OCI-LY3 (cell line): ENCODE measurements around the gene BCKDHA.

Source experiments
- H2AFZ ChIP-seq: fragments of 200-600, 300-600 bp; shearing (Covaris generic); 2 replicates; pipeline ENCODE4 v1.6.0; 2014; ENCODE audit warnings: antibody characterized with exemption, low read depth, low read length
- H3K27ac ChIP-seq: fragments of 200-600, 300-600 bp; sonication (generic); 2 replicates; pipeline ENCODE4 v1.5.1; 2014; ENCODE audit warnings: mild to moderate bottlenecking, low read length, moderate library complexity, mixed read lengths
- H3K27me3 ChIP-seq: fragments of 200-600, 300-600 bp; sonication (generic); 2 replicates; pipeline ENCODE4 v1.6.1; 2014; ENCODE audit warnings: low read depth, low read length, mixed read lengths
- H3K36me3 ChIP-seq: fragments of 200-600, 300-600 bp; sonication (generic); replicated peaks from 2 replicates; pipeline ENCODE3; 2014; ENCODE audit warnings: low read depth, low read length, mixed read lengths
- H3K4me1 ChIP-seq: fragments of 300-600, 200-600 bp; sonication (generic); 2 replicates; pipeline ENCODE4 v1.6.1; 2014; ENCODE audit warnings: low read length, mixed read lengths
- H3K4me2 ChIP-seq: fragments of 200-600, 300-600 bp; sonication (generic); 2 replicates; pipeline ENCODE4 v1.6.1; 2014; ENCODE audit warnings: low read length, mixed read lengths
- H3K4me3 ChIP-seq: fragments of 300-600, 200-600 bp; sonication (generic); 2 replicates; pipeline ENCODE4 v1.5.1; 2014; ENCODE audit warnings: antibody characterized with exemption, mild to moderate bottlenecking, low read length, moderate library complexity
- H3K79me2 ChIP-seq: fragments of 300-600, 200-600 bp; shearing (Covaris generic); 2 replicates; pipeline ENCODE4 v1.6.1; 2014; ENCODE audit warnings: mild to moderate bottlenecking, low read length, mixed read lengths
- H3K9ac ChIP-seq: fragments of 300-600, 200-600 bp; shearing (Covaris generic); 2 replicates; pipeline ENCODE4 v1.6.0; 2014; ENCODE audit warnings: mild to moderate bottlenecking, low read length, moderate library complexity
- H3K9me3 ChIP-seq: fragments of 200-600, 300-600 bp; shearing (Covaris generic); 2 replicates; pipeline ENCODE4 v1.6.1; 2014; ENCODE audit warnings: low read length, mixed read lengths; ENCODE audit not compliant: insufficient read depth
- H4K20me1 ChIP-seq: fragments of 200-600, 300-600 bp; sonication (generic); 2 replicates; pipeline ENCODE4 v1.6.1; 2016; ENCODE audit warnings: low read length, mixed read lengths; ENCODE audit not compliant: insufficient read depth
- EZH2phosphoT487 ChIP-seq: fragments of 200-600 bp; shearing (Covaris generic); IDR thresholded peaks from 2 replicates; pipeline ENCODE4 v1.6.1; 2018; ENCODE audit warnings: antibody characterized with exemption, mixed run types, low read depth
- TF ChIP-seq, protein P1 (sequence below): fragments of 200-600, 300-600 bp; sonication (generic); IDR thresholded peaks from 2 replicates; pipeline ENCODE4 v1.5.1; 2014; ENCODE audit warnings: antibody characterized with exemption, low read length, low read depth

BCKDHA gene

DNA sequence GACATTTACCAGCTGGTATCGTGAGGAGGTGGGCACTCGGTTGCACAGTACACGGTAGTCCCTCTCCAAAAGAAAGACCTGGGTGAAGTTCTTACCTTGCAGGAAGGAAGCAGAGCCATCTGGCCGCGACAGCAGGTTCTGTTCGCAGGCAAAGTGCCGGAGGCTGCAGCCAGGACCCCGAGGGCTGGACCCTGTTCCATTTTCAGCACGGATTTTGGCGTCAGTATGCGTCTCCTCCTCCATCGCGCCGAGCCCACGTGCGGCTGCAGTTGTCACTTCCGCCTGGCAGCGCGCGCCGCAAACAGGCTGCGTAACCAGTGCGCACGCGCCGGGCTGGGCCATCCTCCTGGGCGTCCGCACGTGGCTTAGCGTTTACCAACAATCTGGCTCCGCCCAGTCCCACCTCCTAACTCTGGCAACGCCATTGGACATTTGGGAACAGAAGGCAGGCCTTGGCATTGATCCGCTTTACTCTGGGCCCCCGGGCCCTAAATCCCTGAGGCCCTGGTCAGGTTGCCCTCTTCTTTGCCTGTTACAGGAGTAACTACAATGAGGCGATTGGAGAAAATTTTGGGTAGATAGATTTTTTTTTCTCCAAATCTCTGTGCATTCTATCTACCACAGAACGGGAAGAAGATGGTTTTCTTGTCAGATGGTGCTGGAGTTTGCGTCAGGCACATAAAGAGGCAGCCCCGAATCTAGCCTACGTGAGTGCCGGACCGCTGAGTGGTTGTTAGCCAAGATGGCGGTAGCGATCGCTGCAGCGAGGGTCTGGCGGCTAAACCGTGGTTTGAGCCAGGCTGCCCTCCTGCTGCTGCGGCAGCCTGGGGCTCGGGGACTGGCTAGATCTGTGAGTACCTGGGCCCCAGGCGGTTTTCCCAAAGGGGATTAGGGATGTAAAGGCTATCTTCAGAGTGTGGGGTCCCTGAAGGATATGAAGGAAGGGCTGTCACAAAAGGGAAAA, at the start of gene BCKDHA, which contains the start of gene EXOSC5:
BCKDHA (plus strand) TSS at position 733 of the 964 bp plus-strand sequence; CDS start at position 743, 10 bp downstream.
EXOSC5 (minus strand) TSS at position 274 of the 964 bp plus-strand sequence; CDS start at position 243, 31 bp downstream.
- Histone ChIP-seq H3K27ac (peak within 1 kb of the TSS; percentile 80), H3K79me2 (peaks cover 58% of the 10 kb centered on the region), H2AFZ (peak within 1 kb of the TSS; percentile 82)

DNA sequence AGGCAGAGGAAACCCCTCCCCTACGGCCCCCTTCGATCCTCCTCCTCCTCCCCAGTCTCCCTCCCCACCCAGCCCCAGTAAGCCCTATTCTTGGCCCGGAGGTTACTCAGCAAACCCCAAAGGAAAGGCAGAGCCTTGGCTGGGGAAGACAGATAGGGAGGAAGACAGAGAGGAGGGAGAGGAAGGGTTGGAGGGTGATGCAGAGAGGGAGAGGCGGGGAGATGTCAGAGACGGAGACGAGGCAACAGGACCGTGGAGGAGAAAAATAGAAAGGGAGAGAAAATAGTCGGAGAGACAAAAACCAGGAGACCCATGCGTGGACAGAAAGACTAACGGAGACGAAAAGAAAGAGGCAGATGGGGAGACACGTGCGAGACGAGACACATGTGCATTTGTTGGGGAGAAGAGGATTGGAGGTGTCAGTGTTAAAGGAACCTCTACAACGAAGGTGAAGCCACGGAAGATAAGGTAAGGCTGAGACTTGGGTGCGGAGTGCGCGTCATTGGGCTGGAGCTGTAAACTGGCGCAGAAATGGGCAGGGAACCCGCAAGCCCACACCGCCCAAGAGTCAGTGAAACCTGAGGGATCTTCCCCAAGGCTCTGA, 46.8 kb upstream of the BCKDHA start:
- no peak overlapping the region for H2AFZ ChIP-seq
- H3K4me2 ChIP-seq = peak overlapping the region; percentile 69
- H3K4me1 ChIP-seq = peaks cover 18% of the 10 kb centered on the region
- H3K27me3 ChIP-seq = no peaks in the 10 kb centered on the region
- peaks cover 33% of the 10 kb centered on the region for H3K36me3 ChIP-seq
- peak overlapping the region; percentile 72 for H3K27ac ChIP-seq
- TF ChIP-seq, protein P1, sequence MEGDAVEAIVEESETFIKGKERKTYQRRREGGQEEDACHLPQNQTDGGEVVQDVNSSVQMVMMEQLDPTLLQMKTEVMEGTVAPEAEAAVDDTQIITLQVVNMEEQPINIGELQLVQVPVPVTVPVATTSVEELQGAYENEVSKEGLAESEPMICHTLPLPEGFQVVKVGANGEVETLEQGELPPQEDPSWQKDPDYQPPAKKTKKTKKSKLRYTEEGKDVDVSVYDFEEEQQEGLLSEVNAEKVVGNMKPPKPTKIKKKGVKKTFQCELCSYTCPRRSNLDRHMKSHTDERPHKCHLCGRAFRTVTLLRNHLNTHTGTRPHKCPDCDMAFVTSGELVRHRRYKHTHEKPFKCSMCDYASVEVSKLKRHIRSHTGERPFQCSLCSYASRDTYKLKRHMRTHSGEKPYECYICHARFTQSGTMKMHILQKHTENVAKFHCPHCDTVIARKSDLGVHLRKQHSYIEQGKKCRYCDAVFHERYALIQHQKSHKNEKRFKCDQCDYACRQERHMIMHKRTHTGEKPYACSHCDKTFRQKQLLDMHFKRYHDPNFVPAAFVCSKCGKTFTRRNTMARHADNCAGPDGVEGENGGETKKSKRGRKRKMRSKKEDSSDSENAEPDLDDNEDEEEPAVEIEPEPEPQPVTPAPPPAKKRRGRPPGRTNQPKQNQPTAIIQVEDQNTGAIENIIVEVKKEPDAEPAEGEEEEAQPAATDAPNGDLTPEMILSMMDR = no peak
- no peak for TF ChIP-seq EZH2phosphoT487
- peaks cover 72% of the 10 kb centered on the region for H3K79me2 ChIP-seq
- H3K9me3 ChIP-seq = no peaks in the 10 kb centered on the region
- peaks cover 36% of the 10 kb centered on the region for H4K20me1 ChIP-seq
- peak overlapping the region; percentile 98 for H3K9ac ChIP-seq
- H3K4me3 ChIP-seq = peak overlapping the region; percentile 92

More for the DNA sequence above, at the start of gene BCKDHA, which contains the start of gene EXOSC5:
- Histone ChIP-seq H4K20me1 (no peaks in the 10 kb centered on the region), H3K9me3 (no peaks in the 10 kb centered on the region), H3K4me2 (peak within 1 kb of the TSS; percentile 96), H3K4me1 (peaks cover 26% of the 10 kb centered on the region), H3K9ac (peak within 1 kb of the TSS; percentile 80), H3K27me3 (no peaks in the 10 kb centered on the region), H3K36me3 (peaks cover 8% of the 10 kb centered on the region), H3K4me3 (peak within 1 kb of the TSS; percentile 84)
- TF ChIP-seq, protein P1 = no peak

DNA sequence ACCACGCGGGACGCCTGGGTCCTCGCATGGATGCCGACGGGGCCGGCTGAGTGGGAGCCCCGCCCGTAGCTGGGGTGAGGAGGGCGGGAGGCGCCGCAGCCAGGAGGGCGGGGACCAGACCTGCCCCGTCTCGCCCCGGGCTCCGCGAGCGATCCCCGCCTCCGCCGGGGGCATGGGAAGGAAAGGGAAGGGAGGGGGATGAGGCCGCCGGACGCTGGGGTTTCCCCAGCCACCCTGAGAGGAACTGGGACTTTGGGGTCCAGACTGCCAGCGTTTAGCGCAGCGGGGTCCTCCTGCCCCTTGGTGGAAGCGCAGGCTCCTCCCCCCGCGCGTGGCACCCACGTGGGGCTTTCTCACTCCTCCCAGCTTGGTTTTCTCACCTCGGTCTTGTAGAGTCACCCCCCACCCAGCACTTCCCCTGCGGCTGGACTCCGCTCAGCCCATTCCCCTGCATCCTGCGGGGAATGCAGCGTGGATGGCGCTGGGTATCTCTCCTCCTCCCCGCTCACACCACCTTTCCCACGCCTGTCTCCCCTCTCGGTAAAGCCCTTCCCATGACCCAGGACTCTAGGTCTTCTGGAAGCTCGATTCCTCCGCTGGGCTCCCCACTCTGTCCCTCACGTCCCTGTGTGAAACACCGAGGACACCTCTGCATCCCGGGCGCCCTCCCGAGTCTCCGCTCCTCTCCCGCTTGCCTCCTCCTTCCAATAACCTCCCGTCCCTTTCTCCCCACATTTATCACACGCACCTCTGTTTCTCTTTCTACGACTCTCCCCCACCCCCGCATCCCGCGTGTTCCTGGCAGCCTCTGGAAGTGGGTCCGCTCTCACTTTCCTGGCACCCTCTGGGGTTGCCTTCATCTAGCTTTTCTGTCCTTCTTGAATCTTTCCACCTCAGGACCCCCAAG, 46.0 kb upstream of the BCKDHA start:
- peaks cover 28% of the 10 kb centered on the region for H3K36me3 ChIP-seq
- H4K20me1 ChIP-seq = peaks cover 30% of the 10 kb centered on the region
- H3K9me3 ChIP-seq = no peaks in the 10 kb centered on the region
- H3K9ac ChIP-seq = peak overlapping the region; percentile 98
- H3K4me3 ChIP-seq = peak overlapping the region; percentile 92
- H3K4me1 ChIP-seq = peaks cover 18% of the 10 kb centered on the region
- H3K27me3 ChIP-seq = no peaks in the 10 kb centered on the region
- H3K4me2 ChIP-seq = peak overlapping the region; percentile 69
- TF ChIP-seq, protein P1 = no peak
- no peak for TF ChIP-seq EZH2phosphoT487
- H3K27ac ChIP-seq = peak overlapping the region; percentile 72
- H2AFZ ChIP-seq = no peak overlapping the region
- H3K79me2 ChIP-seq = peaks cover 64% of the 10 kb centered on the region
